Activated CD4-positive, alpha-beta T cell treated with anti-CD3 and anti-CD28 coated beads for 36 hours (primary cell): ENCODE results near the gene SETD1A. TPM values are rescaled to one million over a fixed set of nuclear protein-coding genes. Genes with fewer than 3 reads are reported as not detected.
"Not testable (repeated sequence)": the region's sequence is repeated elsewhere in the genome, so short reads cannot be mapped to it uniquely, and the experiment has no call there.

Experiments used
- ATAC-seq: fragments of 200-7000 bp; cut with Tn5 transposase; one replicate; pipeline ENCODE4 v1.10.0; 2021; ENCODE audit warnings: mild to moderate bottlenecking, moderate library complexity
- CTCF ChIA-PET: fragments of 350-600 bp; sonication (Branson Sonifier 250); formaldehyde crosslinking; loops from one replicate; lab custom pipeline; 2021; ENCODE audit warnings: antibody characterized with exemption; lab: Charles Lee
- POLR2A ChIA-PET: fragments of 350-600 bp; sonication (Branson Sonifier 250); formaldehyde crosslinking; loops from one replicate; lab custom pipeline; 2021; ENCODE audit warnings: antibody characterized with exemption, inconsistent platforms; lab: Charles Lee
- DNase-seq: peaks from one replicate; pipeline ENCODE4 v3.0.0-alpha.2; 2020
- H3K27ac Mint-ChIP-seq: one replicate; pipeline ENCODE4 v1.8.0; 2021; ENCODE audit warnings: mixed read lengths
- H3K27me3 Mint-ChIP-seq: one replicate; pipeline ENCODE4 v1.8.0; 2021; ENCODE audit warnings: mixed read lengths
- H3K36me3 Mint-ChIP-seq: one replicate; pipeline ENCODE4 v1.8.0; 2021; ENCODE audit warnings: low read depth, mixed read lengths
- H3K4me1 Mint-ChIP-seq: one replicate; pipeline ENCODE4 v1.8.0; 2021; ENCODE audit warnings: mixed read lengths
- H3K4me3 Mint-ChIP-seq: one replicate; pipeline ENCODE4 v1.8.0; 2021; ENCODE audit warnings: mild to moderate bottlenecking, moderate library complexity, mixed read lengths
- H3K9me3 Mint-ChIP-seq: one replicate; pipeline ENCODE4 v1.8.0; 2021; ENCODE audit warnings: low read depth, mixed read lengths
- intact Hi-C, 2 experiments: fragments of 100-400 bp; cut with DNase I in 1 of 2; cut with micrococcal nuclease in 1 of 2; formaldehyde crosslinking; loops; one replicate each; pipeline versions ENCODE4 v1.14.2 to v1.15.1; 2022 to 2024; cut with DNase I, micrococcal nuclease
- total RNA-seq, 2 experiments: library from RNA; stranded (reverse); gene quantifications; one replicate each; pipeline ENCODE4 v1.2.3, GENCODE V29; 2021

The SETD1A gene
- total RNA-seq, 2 experiments from 2014 or later = 18.5 to 21.7 TPM

- H3K9me3 Mint-ChIP-seq = no peaks in the 10 kb centered on the region
- no peak for ATAC-seq
- POLR2A ChIA-PET = no interaction called here
- no peak overlapping the region for H3K4me3 Mint-ChIP-seq
- peaks cover 12% of the 10 kb centered on the region for H3K4me1 Mint-ChIP-seq
- no peaks in the 10 kb centered on the region for H3K36me3 Mint-ChIP-seq
- no peak for DNase-seq
- intact Hi-C loops = no loop called here
- H3K27me3 Mint-ChIP-seq = peaks cover 10% of the 10 kb centered on the region
- CTCF ChIA-PET = interaction anchor here (1.0 kb wide), 1 partner anchor 23 kb away, joined by 3 read pairs; the partner anchor contains the start of gene HSD3B7
- H3K27ac Mint-ChIP-seq = no peak overlapping the region
Measured at GRCh38 chr16:31008149-31008548, 50.6 kb downstream of the SETD1A start.

GRCh38 chr16:31008551-31008950 is 51.0 kb downstream of the SETD1A start:
- Mint-ChIP-seq H3K4me1 (peaks cover 12% of the 10 kb centered on the region), H3K36me3 (no peaks in the 10 kb centered on the region), H3K9me3 (no peaks in the 10 kb centered on the region), H3K27me3 (peaks cover 11% of the 10 kb centered on the region), H3K27ac (no peak overlapping the region), H3K4me3 (no peak overlapping the region)
- ATAC-seq (no peak), DNase-seq (no peak)
- intact Hi-C loops = no loop called here
- POLR2A ChIA-PET = no interaction called here
- CTCF ChIA-PET = interaction anchor here (0.6 to 1.0 kb wide), 2 partner anchors 24 to 36 kb away, joined by 3 read pairs; partner anchors contain the start of gene HSD3B7

- Mint-ChIP-seq H3K27me3 (peaks cover 11% of the 10 kb centered on the region), H3K27ac (no peak overlapping the region), H3K4me1 (peaks cover 12% of the 10 kb centered on the region), H3K36me3 (no peaks in the 10 kb centered on the region), H3K4me3 (no peak overlapping the region), H3K9me3 (no peaks in the 10 kb centered on the region)
- intact Hi-C loops = no loop called here
- DNase-seq = no peak
- CTCF ChIA-PET = interaction anchor here (0.6 to 1.0 kb wide), 2 partner anchors 24 to 35 kb away, joined by 3 read pairs; partner anchors contain the start of gene HSD3B7
- POLR2A ChIA-PET = no interaction called here
- ATAC-seq = no peak
Measured at GRCh38 chr16:31009120-31009519, 51.6 kb downstream of the SETD1A start.

GRCh38 chr16:31009894-31010584 is 52.5 kb downstream of the SETD1A start:
- Mint-ChIP-seq H3K36me3 (no peaks in the 10 kb centered on the region), H3K4me1 (peaks cover 12% of the 10 kb centered on the region), H3K27me3 (peaks cover 11% of the 10 kb centered on the region), H3K27ac (peak overlapping the region; percentile 17), H3K9me3 (no peaks in the 10 kb centered on the region), H3K4me3 (peak overlapping the region; percentile 49)
- no peak for DNase-seq
- CTCF ChIA-PET = no interaction called here
- ATAC-seq = peak; percentile 10
- intact Hi-C loops = no loop called here
- POLR2A ChIA-PET = interaction anchor here (0.7 kb wide), 1 partner anchor 64 kb away, joined by 3 read pairs; the partner anchor contains the start of genes ZNF646 and ZNF668

- ChIA-PET CTCF (no interaction called here), POLR2A (no interaction called here)
- ATAC-seq (peak; percentile 59), DNase-seq (peak; percentile 75)
- peak within 1 kb of the TSS; percentile 61 for H3K4me3 Mint-ChIP-seq
- peaks cover 12% of the 10 kb centered on the region for H3K4me1 Mint-ChIP-seq
- peak within 1 kb of the TSS; percentile 17 for H3K27ac Mint-ChIP-seq
- H3K9me3 Mint-ChIP-seq = no peaks in the 10 kb centered on the region
- peaks cover 11% of the 10 kb centered on the region for H3K27me3 Mint-ChIP-seq
- intact Hi-C loops = no loop called here
- no peaks in the 10 kb centered on the region for H3K36me3 Mint-ChIP-seq
Measured at GRCh38 chr16:31010585-31011325, 53.2 kb downstream of the SETD1A start, which contains the start of gene STX1B. Gene STX1B, minus strand, starts transcription at chr16:31010638. Its CDS starts 242 bp downstream, at chr16:31010396.

- ATAC-seq, H3K9me3 Mint-ChIP-seq, POLR2A ChIA-PET, H3K27ac Mint-ChIP-seq, intact Hi-C loops, H3K36me3 Mint-ChIP-seq, CTCF ChIA-PET, DNase-seq: not testable (repeated sequence)
- peak overlapping the region; percentile 61 for H3K4me3 Mint-ChIP-seq
- H3K4me1 Mint-ChIP-seq = peaks cover 12% of the 10 kb centered on the region
- H3K27me3 Mint-ChIP-seq = peaks cover 11% of the 10 kb centered on the region
Measured at GRCh38 chr16:31011815-31012214, 54.3 kb downstream of the SETD1A start.

GRCh38 chr16:31013292-31013691 is 55.7 kb downstream of the SETD1A start:
- H3K27ac Mint-ChIP-seq, CTCF ChIA-PET, intact Hi-C loops, POLR2A ChIA-PET, H3K4me3 Mint-ChIP-seq, H3K36me3 Mint-ChIP-seq, ATAC-seq, H3K9me3 Mint-ChIP-seq, DNase-seq: not testable (repeated sequence)
- Mint-ChIP-seq H3K27me3 (peaks cover 11% of the 10 kb centered on the region), H3K4me1 (peaks cover 12% of the 10 kb centered on the region)

- no peaks in the 10 kb centered on the region for H3K9me3 Mint-ChIP-seq
- H3K27ac Mint-ChIP-seq = no peak overlapping the region
- ChIA-PET POLR2A (no interaction called here), CTCF (no interaction called here)
- ATAC-seq (no peak), DNase-seq (no peak)
- H3K36me3 Mint-ChIP-seq = no peaks in the 10 kb centered on the region
- H3K27me3 Mint-ChIP-seq = peaks cover 11% of the 10 kb centered on the region
- intact Hi-C loops = no loop called here
- H3K4me3 Mint-ChIP-seq = no peak overlapping the region
- H3K4me1 Mint-ChIP-seq = peaks cover 4% of the 10 kb centered on the region
Measured at GRCh38 chr16:31016018-31016417, 58.5 kb downstream of the SETD1A start.

- CTCF ChIA-PET, H3K4me3 Mint-ChIP-seq, H3K27me3 Mint-ChIP-seq, ATAC-seq, H3K36me3 Mint-ChIP-seq, POLR2A ChIA-PET, H3K9me3 Mint-ChIP-seq, DNase-seq, H3K4me1 Mint-ChIP-seq, intact Hi-C loops, H3K27ac Mint-ChIP-seq: not testable (repeated sequence)
Measured at GRCh38 chr16:31017756-31018155, 60.2 kb downstream of the SETD1A start.

GRCh38 chr16:31020536-31020935 is 63.0 kb downstream of the SETD1A start:
- Mint-ChIP-seq H3K27ac (no peak overlapping the region), H3K9me3 (no peaks in the 10 kb centered on the region), H3K36me3 (no peaks in the 10 kb centered on the region), H3K4me3 (no peak overlapping the region), H3K4me1 (peaks cover 3% of the 10 kb centered on the region), H3K27me3 (no peaks in the 10 kb centered on the region)
- ATAC-seq (no peak), DNase-seq (no peak)
- ChIA-PET POLR2A (no interaction called here), CTCF (interaction anchor here (0.6 kb wide), 1 partner anchor 283 kb away, joined by 3 read pairs; no protein-coding TSS in a partner anchor)
- intact Hi-C loops = no loop called here

GRCh38 chr16:31022544-31023251 is 65.1 kb downstream of the SETD1A start:
- Mint-ChIP-seq H3K4me3 (no peak overlapping the region), H3K36me3 (no peaks in the 10 kb centered on the region), H3K27ac (no peak overlapping the region), H3K9me3 (no peaks in the 10 kb centered on the region), H3K27me3 (no peaks in the 10 kb centered on the region), H3K4me1 (peaks cover 3% of the 10 kb centered on the region)
- CTCF ChIA-PET = interaction anchor here (0.6 to 1.3 kb wide), 2 partner anchors 178 to 436 kb away, joined by 3 to 4 read pairs; partner anchors contain the start of gene ARMC5
- POLR2A ChIA-PET = no interaction called here
- intact Hi-C loops = no loop called here
- no peak for DNase-seq
- ATAC-seq = no peak
